Suprapubic skin (tissue), 4 donors: Measurements from ENCODE around the gene KAZN.

Experiments used
- CTCF ChIP-seq, 2 donors: fragments of 200-600 bp in 1 of 2; fragments of 450-650 bp in 1 of 2; sonication (generic) in 1 of 2; IDR thresholded peaks; one replicate each; pipeline ENCODE4 v1.5.1; 2016 to 2019; ENCODE audit warnings: antibody characterized with exemption in 2 of 2, mild to moderate bottlenecking in 1 of 2, moderate library complexity in 1 of 2
- EP300 ChIP-seq: sonication (generic); formaldehyde crosslinking; IDR thresholded peaks from one replicate; pipeline ENCODE4 v1.6.1; 2017; ENCODE audit warnings: antibody characterized with exemption
- POLR2A ChIP-seq, 2 donors: fragments of 450-650 bp; IDR thresholded peaks; one replicate each; pipeline ENCODE4 v1.6.1; 2017; ENCODE audit warnings: antibody characterized with exemption in 2 of 2, mild to moderate bottlenecking in 2 of 2, moderate library complexity in 2 of 2
- POLR2AphosphoS5 ChIP-seq, 3 donors: sonication (generic); formaldehyde crosslinking; IDR thresholded peaks; one replicate each; pipeline ENCODE4 v1.6.1; 2017; ENCODE audit warnings: antibody characterized with exemption in 3 of 3

GRCh38 chr1:14919751-14920150, 321.3 kb downstream of the KAZN start:
- TF ChIP-seq CTCF (IDR thresholded peaks at IDR 0.05) = no peak
- TF ChIP-seq POLR2A (IDR thresholded peaks at IDR 0.05) = no peak
- TF ChIP-seq POLR2AphosphoS5 (IDR thresholded peaks at IDR 0.05) = no peak
- no peak for TF ChIP-seq EP300
